OCI-LY1 (cell line): ENCODE measurements around the gene SURF6.

Experiments used
- EZH2 ChIP-seq: fragments of 200-600 bp; sonication (generic), shearing (Covaris generic); IDR thresholded peaks from 2 replicates; pipeline ENCODE4 v1.8.0; 2017; ENCODE audit warnings: borderline replicate concordance, mixed run types, mild to moderate bottlenecking, antibody characterized with exemption, low read length, moderate library complexity, mixed read lengths
- TF ChIP-seq, protein P1 (sequence below): fragments of 200-600 bp; sonication (generic), shearing (Covaris generic); IDR thresholded peaks from 2 replicates; pipeline ENCODE4 v1.5.1; 2017; ENCODE audit warnings: mild to moderate bottlenecking, antibody characterized with exemption, low read length, moderate library complexity, mixed read lengths

DNA sequence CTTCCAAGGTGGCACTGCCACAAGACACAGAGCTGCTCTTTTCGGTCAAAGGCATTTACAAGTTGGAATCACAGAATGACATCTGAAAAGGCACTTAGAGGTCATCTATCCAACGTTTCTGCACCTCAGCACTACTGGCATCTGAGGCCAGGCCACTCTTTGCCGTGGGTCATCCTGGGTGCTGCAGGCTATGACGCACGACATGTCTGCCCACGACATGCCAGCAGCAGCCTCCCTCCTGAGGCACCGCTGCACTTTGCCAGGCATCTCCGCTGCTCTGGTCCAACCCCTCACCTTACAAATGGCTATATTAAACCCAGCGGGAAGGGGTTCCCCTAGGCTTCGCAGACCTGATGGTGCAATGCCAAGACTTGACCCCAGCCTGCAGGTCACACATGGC lies 31.8 kb upstream of the SURF6 start:
- TF ChIP-seq, protein P1, sequence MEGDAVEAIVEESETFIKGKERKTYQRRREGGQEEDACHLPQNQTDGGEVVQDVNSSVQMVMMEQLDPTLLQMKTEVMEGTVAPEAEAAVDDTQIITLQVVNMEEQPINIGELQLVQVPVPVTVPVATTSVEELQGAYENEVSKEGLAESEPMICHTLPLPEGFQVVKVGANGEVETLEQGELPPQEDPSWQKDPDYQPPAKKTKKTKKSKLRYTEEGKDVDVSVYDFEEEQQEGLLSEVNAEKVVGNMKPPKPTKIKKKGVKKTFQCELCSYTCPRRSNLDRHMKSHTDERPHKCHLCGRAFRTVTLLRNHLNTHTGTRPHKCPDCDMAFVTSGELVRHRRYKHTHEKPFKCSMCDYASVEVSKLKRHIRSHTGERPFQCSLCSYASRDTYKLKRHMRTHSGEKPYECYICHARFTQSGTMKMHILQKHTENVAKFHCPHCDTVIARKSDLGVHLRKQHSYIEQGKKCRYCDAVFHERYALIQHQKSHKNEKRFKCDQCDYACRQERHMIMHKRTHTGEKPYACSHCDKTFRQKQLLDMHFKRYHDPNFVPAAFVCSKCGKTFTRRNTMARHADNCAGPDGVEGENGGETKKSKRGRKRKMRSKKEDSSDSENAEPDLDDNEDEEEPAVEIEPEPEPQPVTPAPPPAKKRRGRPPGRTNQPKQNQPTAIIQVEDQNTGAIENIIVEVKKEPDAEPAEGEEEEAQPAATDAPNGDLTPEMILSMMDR, result no peak
- no peak for TF ChIP-seq EZH2
